ENCODE measurements around the gene MYOG.

MYOG gene

DNA sequence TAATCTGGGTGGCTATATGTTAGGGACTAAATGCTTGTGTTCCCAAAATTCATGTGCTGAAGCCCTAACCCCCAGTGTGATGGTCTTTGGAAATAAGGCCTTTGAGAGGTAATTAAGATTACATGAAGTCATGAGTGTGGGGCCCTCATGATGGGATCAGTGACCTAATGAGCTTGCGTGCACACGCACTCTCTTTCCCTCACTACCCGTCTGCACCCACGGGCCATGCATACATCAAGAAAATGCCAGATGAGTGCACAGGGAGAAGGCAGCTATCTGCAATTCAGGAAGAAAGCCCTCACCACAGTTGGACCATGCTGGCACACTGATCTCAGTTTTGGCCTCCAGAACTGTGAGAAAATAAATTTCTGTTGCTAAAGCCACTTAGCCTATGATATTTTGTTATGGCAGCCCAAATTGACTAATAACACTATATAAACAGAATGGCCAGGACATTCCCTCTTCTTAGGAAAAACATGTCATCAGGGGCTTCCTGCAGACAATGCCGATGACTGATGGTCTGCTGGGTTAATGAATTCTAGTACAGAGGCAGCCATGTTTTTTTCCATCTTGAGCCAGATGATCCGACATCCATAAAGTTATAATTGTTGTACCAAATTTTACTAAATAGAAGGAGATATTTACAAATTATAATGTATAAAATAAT lies 18.1 kb upstream of the MYOG start:
- Histone ChIP-seq H3K27ac (ENCODE audit: low read length) (no peak overlapping the region), H3K27me3 (ENCODE audit: insufficient read depth, low read length, poor library complexity) (peaks cover 13% of the 10 kb centered on the region), H4K20me1 (ENCODE audit: insufficient read depth, low read length) (no peaks in the 10 kb centered on the region), H3K79me2 (ENCODE audit: insufficient read depth, low read length) (no peaks in the 10 kb centered on the region), H3K4me2 (ENCODE audit: insufficient read depth, low read length) (no peak overlapping the region), H3K36me3 (ENCODE audit: insufficient read depth, low read length) (no peaks in the 10 kb centered on the region), H3K9ac (ENCODE audit: low read depth, low read length) (no peak overlapping the region), H3K4me3 (ENCODE audit: low read depth in 1 of 2, low read length in 2 of 2) (no peak overlapping the region), H3K4me1 (ENCODE audit: insufficient read depth, low read length) (no peaks in the 10 kb centered on the region), H3K9me3 (ENCODE audit: insufficient read depth, low read length, severe bottlenecking) (no peaks in the 10 kb centered on the region), H2AFZ (ENCODE audit: low read depth, low read length) (no peak overlapping the region)
- no peak for ATAC-seq (ENCODE audit: insufficient read depth, low read depth)
- DNase-seq, result no peak
- TF ChIP-seq, protein P1, sequence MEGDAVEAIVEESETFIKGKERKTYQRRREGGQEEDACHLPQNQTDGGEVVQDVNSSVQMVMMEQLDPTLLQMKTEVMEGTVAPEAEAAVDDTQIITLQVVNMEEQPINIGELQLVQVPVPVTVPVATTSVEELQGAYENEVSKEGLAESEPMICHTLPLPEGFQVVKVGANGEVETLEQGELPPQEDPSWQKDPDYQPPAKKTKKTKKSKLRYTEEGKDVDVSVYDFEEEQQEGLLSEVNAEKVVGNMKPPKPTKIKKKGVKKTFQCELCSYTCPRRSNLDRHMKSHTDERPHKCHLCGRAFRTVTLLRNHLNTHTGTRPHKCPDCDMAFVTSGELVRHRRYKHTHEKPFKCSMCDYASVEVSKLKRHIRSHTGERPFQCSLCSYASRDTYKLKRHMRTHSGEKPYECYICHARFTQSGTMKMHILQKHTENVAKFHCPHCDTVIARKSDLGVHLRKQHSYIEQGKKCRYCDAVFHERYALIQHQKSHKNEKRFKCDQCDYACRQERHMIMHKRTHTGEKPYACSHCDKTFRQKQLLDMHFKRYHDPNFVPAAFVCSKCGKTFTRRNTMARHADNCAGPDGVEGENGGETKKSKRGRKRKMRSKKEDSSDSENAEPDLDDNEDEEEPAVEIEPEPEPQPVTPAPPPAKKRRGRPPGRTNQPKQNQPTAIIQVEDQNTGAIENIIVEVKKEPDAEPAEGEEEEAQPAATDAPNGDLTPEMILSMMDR (IDR thresholded peaks at IDR 0.05; ENCODE audit: borderline replicate concordance, extremely low read depth, low read length, poor library complexity, severe bottlenecking), result no peak
- TF ChIP-seq EZH2 (IDR thresholded peaks at IDR 0.05; ENCODE audit: borderline replicate concordance, low read depth, low read length, severe bottlenecking), result no peak

DNA sequence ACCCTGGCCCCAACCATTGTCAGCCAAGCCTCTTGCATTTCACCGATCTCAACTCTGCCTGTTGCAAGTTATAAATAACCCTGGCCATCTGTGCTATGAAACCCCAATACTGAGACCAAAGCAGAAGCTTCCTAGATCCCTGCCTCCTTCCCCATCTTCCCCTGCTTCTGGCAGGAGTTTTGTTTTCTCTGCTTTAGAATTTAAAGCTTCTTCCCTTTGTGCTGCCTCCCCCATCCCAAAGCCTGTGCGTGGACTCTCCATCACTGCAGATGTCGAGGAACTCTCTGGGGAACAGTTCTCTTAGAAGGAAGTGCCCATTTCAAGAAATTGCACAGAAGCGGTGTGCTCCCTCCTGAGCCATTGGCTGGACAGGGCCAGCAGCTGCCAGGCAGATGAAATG lies 17.4 kb upstream of the MYOG start:
- Histone ChIP-seq H4K20me1 (ENCODE audit: insufficient read depth, low read length) (no peaks in the 10 kb centered on the region), H2AFZ (ENCODE audit: low read depth, low read length) (no peak overlapping the region), H3K4me3 (ENCODE audit: low read depth in 1 of 2, low read length in 2 of 2) (no peak overlapping the region), H3K9me3 (ENCODE audit: insufficient read depth, low read length, severe bottlenecking) (no peaks in the 10 kb centered on the region), H3K9ac (ENCODE audit: low read depth, low read length) (no peak overlapping the region), H3K27me3 (ENCODE audit: insufficient read depth, low read length, poor library complexity) (peaks cover 8% of the 10 kb centered on the region), H3K4me2 (ENCODE audit: insufficient read depth, low read length) (no peak overlapping the region), H3K27ac (ENCODE audit: low read length) (no peak overlapping the region), H3K36me3 (ENCODE audit: insufficient read depth, low read length) (no peaks in the 10 kb centered on the region), H3K79me2 (ENCODE audit: insufficient read depth, low read length) (no peaks in the 10 kb centered on the region), H3K4me1 (ENCODE audit: insufficient read depth, low read length) (no peaks in the 10 kb centered on the region)
- ATAC-seq (ENCODE audit: insufficient read depth, low read depth) (no peak), DNase-seq (no peak)
- TF ChIP-seq EZH2 (IDR thresholded peaks at IDR 0.05; ENCODE audit: borderline replicate concordance, low read depth, low read length, severe bottlenecking), result no peak
- TF ChIP-seq, protein P1 (IDR thresholded peaks at IDR 0.05; ENCODE audit: borderline replicate concordance, extremely low read depth, low read length, poor library complexity, severe bottlenecking), result no peak

DNA sequence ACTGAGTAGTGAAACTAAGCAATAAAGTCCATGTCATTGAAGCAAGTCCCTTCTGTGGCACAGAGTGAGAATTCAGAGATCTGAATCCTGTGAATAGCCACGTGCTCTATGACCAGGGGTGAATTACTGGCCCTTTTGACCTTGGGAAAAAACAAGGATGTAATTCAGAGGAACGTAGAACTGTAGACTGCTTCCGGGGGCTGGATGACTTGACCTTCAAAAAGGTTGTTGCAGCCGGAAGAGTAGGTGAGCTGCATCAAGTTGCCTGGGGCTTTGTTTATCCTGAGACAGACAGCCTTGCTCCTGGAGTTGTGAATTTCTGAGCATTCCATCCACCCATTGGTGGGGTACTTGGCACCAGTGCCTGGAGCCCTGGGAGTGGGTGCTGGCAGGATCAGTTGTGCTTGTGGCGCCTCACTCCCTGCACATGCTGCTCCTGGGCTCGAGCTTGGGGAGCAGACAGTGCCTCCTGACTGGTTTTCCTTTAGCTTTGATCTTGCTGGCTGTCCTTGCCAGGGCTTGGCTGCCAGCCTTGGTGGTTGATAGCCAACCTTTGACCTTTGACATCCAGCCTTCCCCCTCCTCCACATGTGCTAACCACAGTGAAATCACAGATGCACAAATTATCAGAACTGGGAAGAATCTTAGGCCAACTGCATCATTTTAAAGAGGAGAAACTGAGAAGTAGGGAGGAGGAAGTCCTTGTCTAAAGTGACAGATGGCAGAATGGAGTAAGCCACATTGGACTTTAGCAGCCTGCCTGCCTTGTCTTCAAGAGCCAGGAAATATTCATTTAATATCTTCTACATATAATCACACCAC lies 16.2 kb upstream of the MYOG start:
- TF ChIP-seq, protein P1 (IDR thresholded peaks at IDR 0.05; ENCODE audit: borderline replicate concordance, extremely low read depth, low read length, poor library complexity, severe bottlenecking), result no peak
- H3K36me3 ChIP-seq (ENCODE audit: insufficient read depth, low read length), result no peaks in the 10 kb centered on the region

More for the DNA sequence above, 16.2 kb upstream of the MYOG start:
- Histone ChIP-seq H3K79me2 (ENCODE audit: insufficient read depth, low read length) (no peaks in the 10 kb centered on the region), H3K27me3 (ENCODE audit: insufficient read depth, low read length, poor library complexity) (peaks cover 2% of the 10 kb centered on the region), H3K9me3 (ENCODE audit: insufficient read depth, low read length, severe bottlenecking) (no peaks in the 10 kb centered on the region), H3K9ac (ENCODE audit: low read depth, low read length) (no peak overlapping the region), H3K27ac (ENCODE audit: low read length) (no peak overlapping the region), H2AFZ (ENCODE audit: low read depth, low read length) (no peak overlapping the region), H3K4me1 (ENCODE audit: insufficient read depth, low read length) (no peaks in the 10 kb centered on the region), H4K20me1 (ENCODE audit: insufficient read depth, low read length) (no peaks in the 10 kb centered on the region), H3K4me2 (ENCODE audit: insufficient read depth, low read length) (no peak overlapping the region), H3K4me3 (ENCODE audit: low read depth in 1 of 2, low read length in 2 of 2) (no peak overlapping the region)
- no peak for ATAC-seq (ENCODE audit: insufficient read depth, low read depth)
- DNase-seq, result no peak

Data from DND-41 (cell line).